Sigmoid colon (tissue), 7 donors: ENCODE measurements around the gene FSD1L. TPM values are rescaled to one million over a fixed set of nuclear protein-coding genes. Genes with fewer than 3 reads are reported as not detected.

ENCODE experiments used
- DNase-seq: peaks from one replicate; pipeline ENCODE4 v3.0.0-alpha.2; 2019
- H3K27ac ChIP-seq, 4 donors: fragments of 200-600 bp; sonication (generic); one replicate each; pipeline ENCODE4 v1.5.1; 2016 to 2019; ENCODE audit warnings: mild to moderate bottlenecking in 1 of 4
- H3K27me3 ChIP-seq, 3 donors: fragments of 200-600 bp; sonication (generic); one replicate each; pipeline ENCODE4 v1.5.1; 2019; ENCODE audit warnings: mild to moderate bottlenecking in 1 of 3
- H3K36me3 ChIP-seq, 4 donors: fragments of 200-600 bp; sonication (generic); one replicate each; pipeline ENCODE4 v1.5.1; 2016 to 2019
- H3K4me1 ChIP-seq, 4 donors: fragments of 200-600 bp; sonication (generic); one replicate each; pipeline ENCODE4 v1.5.1; 2017 to 2019
- H3K4me3 ChIP-seq, 4 donors: fragments of 200-600 bp; sonication (generic); one replicate each; pipeline ENCODE4 v1.5.1; 2017 to 2019; ENCODE audit warnings: mild to moderate bottlenecking in 2 of 4, moderate library complexity in 1 of 4
- H3K9me3 ChIP-seq, 4 donors: fragments of 200-600 bp in 3 of 4; sonication (generic) in 3 of 4; one replicate each; pipeline versions ENCODE4 v1.5.1 to v1.6.1; 2013 to 2019
- CTCF ChIP-seq, 4 experiments: fragments of 450-650 bp in 3 of 4; fragments of 200-600 bp in 1 of 4; IDR thresholded peaks; one replicate each; pipeline ENCODE4 v1.5.1; 2016 to 2019; ENCODE audit warnings: antibody characterized with exemption in 4 of 4, mild to moderate bottlenecking in 3 of 4, moderate library complexity in 2 of 4
- EP300 ChIP-seq, 4 donors: sonication (generic); formaldehyde crosslinking; IDR thresholded peaks; one replicate each; pipeline ENCODE4 v1.6.1; 2017; ENCODE audit warnings: antibody characterized with exemption in 4 of 4
- POLR2A ChIP-seq, 2 donors: fragments of 450-650 bp; IDR thresholded peaks; one replicate each; pipeline ENCODE4 v1.6.1; 2016; ENCODE audit warnings: antibody characterized with exemption in 2 of 2, mild to moderate bottlenecking in 2 of 2, moderate library complexity in 2 of 2
- POLR2AphosphoS5 ChIP-seq, 4 donors: sonication (generic); formaldehyde crosslinking; IDR thresholded peaks; one replicate each; pipeline ENCODE4 v1.6.1; 2017; ENCODE audit warnings: antibody characterized with exemption in 4 of 4
- WGBS, 2 donors: extraction: QIAGEN DNeasy Blood & Tissue Kit; methylation state at CpG; one replicate each; pipeline ENCODE4 v1.1.7; 2013; 5-methylcytosine and 5-hydroxymethylcytosine counted together
- intact Hi-C: fragments of 100-400 bp; cut with DNase I; formaldehyde crosslinking; loops from one replicate; pipeline ENCODE4 v1.15.1; 2023
- polyA plus RNA-seq, 3 donors: library from polyadenylated mRNA; stranded (reverse); fragments of 200-250 nt; gene quantifications; one replicate each; pipeline ENCODE4 v1.2.3, GENCODE V29; 2013
- total RNA-seq, 4 donors: library from RNA; depleted of rRNA; stranded (reverse); fragments of >200 nt; gene quantifications; one replicate each; pipeline ENCODE4 v1.1.0, GENCODE V29; 2016
- donor health status: healthy with polysubstance abuse.
- donor health status: Bipolar disorder and iron deficiency.
- donor health status: healthy.

The FSD1L gene
- total and polyA plus RNA-seq, 7 donors: 1.2 to 6.4 (median 3.9) TPM

- intact Hi-C loops: no loop called here
- no peaks in the 10 kb centered on the region for H3K4me1 ChIP-seq
- H3K27ac ChIP-seq: peak overlapping the region in 1 of 4 donors; percentile 18
- DNase-seq: no peak
- H3K36me3 ChIP-seq: no peaks in the 10 kb centered on the region
- no peaks in the 10 kb centered on the region for H3K9me3 ChIP-seq
- no peaks in the 10 kb centered on the region for H3K27me3 ChIP-seq
- 78 to 86% methylated on average over 8 of the region's 8 CpGs for WGBS, 2 donors
- TF ChIP-seq POLR2A (IDR thresholded peaks at IDR 0.05) (no peak), POLR2AphosphoS5 (IDR thresholded peaks at IDR 0.05) (no peak), CTCF (IDR thresholded peaks at IDR 0.05) (no peak), EP300 (IDR thresholded peaks at IDR 0.05) (no peak)
- H3K4me3 ChIP-seq: no peak overlapping the region
These were observed 9.6 kb upstream of the FSD1L start for GRCh38 chr9:105438141-105438806.

- intact Hi-C loops: no loop called here
- Histone ChIP-seq H3K36me3 (no peaks in the 10 kb centered on the region), H3K27ac (no peak overlapping the region), H3K4me3 (no peak overlapping the region), H3K4me1 (no peaks in the 10 kb centered on the region), H3K27me3 (no peaks in the 10 kb centered on the region), H3K9me3 (no peaks in the 10 kb centered on the region)
- TF ChIP-seq POLR2A (IDR thresholded peaks at IDR 0.05) (no peak), EP300 (IDR thresholded peaks at IDR 0.05) (no peak), POLR2AphosphoS5 (IDR thresholded peaks at IDR 0.05) (no peak), CTCF (IDR thresholded peaks at IDR 0.05) (no peak)
- no peak for DNase-seq
These were observed 8.4 kb upstream of the FSD1L start for GRCh38 chr9:105439428-105439827.

GRCh38 chr9:105441616-105442160, 6.1 kb upstream of the FSD1L start:
- no peak overlapping the region for H3K27ac ChIP-seq
- no peak for TF ChIP-seq POLR2AphosphoS5 (IDR thresholded peaks at IDR 0.05)
- no peak for TF ChIP-seq POLR2A (IDR thresholded peaks at IDR 0.05)
- TF ChIP-seq EP300 (IDR thresholded peaks at IDR 0.05): no peak
- TF ChIP-seq CTCF (IDR thresholded peaks at IDR 0.05): no peak

GRCh38 chr9:105443121-105443520, 4.7 kb upstream of the FSD1L start:
- Histone ChIP-seq H3K4me1 (no peaks in the 10 kb centered on the region), H3K9me3 (no peaks in the 10 kb centered on the region), H3K4me3 (no peak overlapping the region), H3K27me3 (no peaks in the 10 kb centered on the region), H3K36me3 (no peaks in the 10 kb centered on the region), H3K27ac (no peak overlapping the region)
- intact Hi-C loops: no loop called here
- DNase-seq: no peak
- WGBS, 2 donors: 95% methylated on average over 8 of the region's 8 CpGs
- TF ChIP-seq POLR2A (IDR thresholded peaks at IDR 0.05): no peak
- no peak for TF ChIP-seq POLR2AphosphoS5 (IDR thresholded peaks at IDR 0.05)
- no peak for TF ChIP-seq CTCF (IDR thresholded peaks at IDR 0.05)
- TF ChIP-seq EP300 (IDR thresholded peaks at IDR 0.05): no peak

More at GRCh38 chr9:105441616-105442160, 6.1 kb upstream of the FSD1L start:
- 89 to 96% methylated on average over 2 of the region's 2 CpGs for WGBS, 2 donors
- Histone ChIP-seq H3K36me3 (no peaks in the 10 kb centered on the region), H3K9me3 (no peaks in the 10 kb centered on the region), H3K4me3 (no peak overlapping the region), H3K4me1 (no peaks in the 10 kb centered on the region), H3K27me3 (no peaks in the 10 kb centered on the region)
- no peak for DNase-seq
- intact Hi-C loops: no loop called here
